Epithelial cell of esophagus (primary cell): ENCODE data around the gene PSMC3.
A peak's percentile ranks its signal among the peaks of the same experiment; 100 is the strongest.

ENCODE experiments used
- DNase-seq: peaks from one replicate; pipeline ENCODE4 v3.0.0; 2010; ENCODE audit warnings: low read depth
- H3K4me3 ChIP-seq: 2 replicates; pipeline ENCODE4 v1.5.1; 2011; ENCODE audit warnings: mild to moderate bottlenecking, low read length, control low read depth
- CTCF ChIP-seq: IDR thresholded peaks from 2 replicates; pipeline ENCODE4 v1.5.1; 2011; ENCODE audit warnings: low read depth, mild to moderate bottlenecking, low read length, control low read depth, inconsistent platforms; ENCODE audit not compliant: insufficient read depth; ENCODE audit errors: missing control alignments

PSMC3 gene

GRCh38 chr11:47376525-47377371 lies 49.5 kb downstream of the PSMC3 start:
- no peak overlapping the region for H3K4me3 ChIP-seq
- DNase-seq = peak; percentile 30
- no peak for TF ChIP-seq CTCF

GRCh38 chr11:47376107-47376524 lies 50.1 kb downstream of the PSMC3 start:
- no peak for DNase-seq
- no peak overlapping the region for H3K4me3 ChIP-seq
- no peak for TF ChIP-seq CTCF

- H3K4me3 ChIP-seq = no peak overlapping the region
Observed at GRCh38 chr11:47375546-47376085, 50.6 kb downstream of the PSMC3 start.

GRCh38 chr11:47375020-47375419 lies 51.2 kb downstream of the PSMC3 start:
- TF ChIP-seq CTCF = no peak

More at GRCh38 chr11:47375546-47376085, 50.6 kb downstream of the PSMC3 start:
- no peak for TF ChIP-seq CTCF
- DNase-seq = no peak

GRCh38 chr11:47374720-47375019 lies 51.6 kb downstream of the PSMC3 start:
- H3K4me3 ChIP-seq = no peak overlapping the region
- TF ChIP-seq CTCF = no peak

More at GRCh38 chr11:47375020-47375419, 51.2 kb downstream of the PSMC3 start:
- no peak for DNase-seq
- no peak overlapping the region for H3K4me3 ChIP-seq

GRCh38 chr11:47373876-47374719 lies 52.1 kb downstream of the PSMC3 start:
- no peak overlapping the region for H3K4me3 ChIP-seq
- peak; percentile 90 for TF ChIP-seq CTCF
- peak; percentile 76 for DNase-seq

More at GRCh38 chr11:47374720-47375019, 51.6 kb downstream of the PSMC3 start:
- no peak for DNase-seq
